Measurements from ENCODE around the gene SIAE. TPM values are rescaled to one million over a fixed set of nuclear protein-coding genes. Genes with fewer than 3 reads are reported as not detected.

The SIAE gene
- total and polyA plus RNA-seq, 2 of the 4 experiments (the other 2 are of a cell fraction) = 4.7 to 12.0 TPM

- Histone ChIP-seq H3K9ac (ENCODE audit: low read depth, low read length) (no peak within 1 kb of the TSS), H3K4me2 (ENCODE audit: low read depth, low read length) (no peak within 1 kb of the TSS), H2AFZ (replicated peaks; ENCODE audit: low read length, poor library complexity) (peak within 1 kb of the TSS; percentile 17), H3K4me3 (ENCODE audit: insufficient read depth, low read depth, low read length) (no peak within 1 kb of the TSS), H3K18ac (ENCODE audit: low read depth, low read length) (no peak within 1 kb of the TSS), H2AK5ac (ENCODE audit: low read depth, low read length) (no peak within 1 kb of the TSS), H2BK20ac (ENCODE audit: low read depth, low read length) (no peak within 1 kb of the TSS), H2AK9ac (replicated peaks; ENCODE audit: low read depth, low read length, poor library complexity) (no peak within 1 kb of the TSS), H4K91ac (ENCODE audit: insufficient read depth, low read depth, low read length) (no peak within 1 kb of the TSS), H3K27ac (ENCODE audit: insufficient read depth, low read length) (no peak within 1 kb of the TSS), H2BK15ac (ENCODE audit: low read depth, low read length) (no peak within 1 kb of the TSS), H3K9me3 (ENCODE audit: control insufficient read depth, insufficient read depth, low read length) (no peaks in the 10 kb centered on the region), H4K8ac (ENCODE audit: low read depth in 2 of 2, low read length in 2 of 2) (no peak within 1 kb of the TSS), H3K27me3 (ENCODE audit: control insufficient read depth, insufficient read depth, low read length) (peaks cover 3% of the 10 kb centered on the region; the same call in 1 of the 2 replicates), H2BK120ac (ENCODE audit: low read depth, low read length) (no peak within 1 kb of the TSS), H3K56ac (ENCODE audit: extremely low read depth, insufficient read depth, low read length) (no peak within 1 kb of the TSS), H3K9me1 (ENCODE audit: insufficient read depth, low read length) (no peaks in the 10 kb centered on the region), H2BK5ac (ENCODE audit: low read depth, low read length, poor library complexity, severe bottlenecking) (no peak within 1 kb of the TSS), H3K23ac (ENCODE audit: low read depth, low read length) (no peak within 1 kb of the TSS), H3K4ac (ENCODE audit: low read depth, low read length) (no peak within 1 kb of the TSS), H3K36me3 (ENCODE audit: control insufficient read depth, insufficient read depth, low read length) (no peaks in the 10 kb centered on the region), H3K4me1 (ENCODE audit: control insufficient read depth, insufficient read depth, low read length) (no peaks in the 10 kb centered on the region), H4K5ac (ENCODE audit: low read depth, low read length) (no peak within 1 kb of the TSS), H4K20me1 (ENCODE audit: insufficient read depth, low read length) (no peaks in the 10 kb centered on the region), H3K79me1 (ENCODE audit: low read depth in 1 of 2, low read length in 2 of 2) (no peaks in the 10 kb centered on the region), H3K14ac (replicated peaks; ENCODE audit: low read depth, low read length) (no peak within 1 kb of the TSS)
- intact Hi-C loops (cut with micrococcal nuclease) = no loop called here
- ChIA-PET POLR2A (ENCODE audit: unreplicated experiment) (no interaction called here), CTCF (no interaction called here)
- no TSS peak for BruUV-seq (replicated peaks)
- DNase-seq (no peak), ATAC-seq (ENCODE audit: low read depth) (no peak)
- dilution Hi-C loops (cut with HindIII; ENCODE audit: low sequenced_read_pairs, unreplicated experiment) = no loop called here
- in situ Hi-C loops (cut with MboI; ENCODE audit: low sequenced_read_pairs) = no loop called here
- no peak for TF ChIP-seq RCOR1 (IDR thresholded peaks at IDR 0.05; ENCODE audit: insufficient replicate concordance, low read length)
- TF ChIP-seq MAFK (IDR thresholded peaks at IDR 0.05; ENCODE audit: low read depth, low read length) = no peak
- TF ChIP-seq USF2 (IDR thresholded peaks at IDR 0.05; ENCODE audit: low read depth, low read length) = no peak
- TF ChIP-seq MAZ (IDR thresholded peaks at IDR 0.05; ENCODE audit: borderline replicate concordance, low read depth, low read length) = no peak
- no peak for TF ChIP-seq RAD21 (IDR thresholded peaks at IDR 0.05; ENCODE audit: low read length)
- no peak for TF ChIP-seq BHLHE40 (IDR thresholded peaks at IDR 0.05; ENCODE audit: low read depth, low read length)
- TF ChIP-seq RFX5 (IDR thresholded peaks at IDR 0.05; ENCODE audit: low read depth, low read length) = no peak
- WGBS, 2 experiments (ENCODE audit: extremely low coverage in 2 of 2, insufficient read length in 1 of 2) = 86% methylated on average over 2 of the region's 5 CpGs; no CpG with 5 or more reads in 1 of the 2 experiments
Measured at GRCh38 chr11:124611064-124611463, 62.5 kb downstream of the SIAE start, which contains the start of gene PANX3. Gene PANX3 (plus strand): TSS chr11:124611428. CDS start chr11:124611557, 129 bp downstream.
